ENCODE results near the gene ARAP2. TPM values are rescaled to one million over a fixed set of nuclear protein-coding genes. Genes with fewer than 3 reads are reported as not detected.

ARAP2 gene
- total RNA-seq, 2 experiments from 2014 or later: 49.3 to 57.7 TPM

DNA sequence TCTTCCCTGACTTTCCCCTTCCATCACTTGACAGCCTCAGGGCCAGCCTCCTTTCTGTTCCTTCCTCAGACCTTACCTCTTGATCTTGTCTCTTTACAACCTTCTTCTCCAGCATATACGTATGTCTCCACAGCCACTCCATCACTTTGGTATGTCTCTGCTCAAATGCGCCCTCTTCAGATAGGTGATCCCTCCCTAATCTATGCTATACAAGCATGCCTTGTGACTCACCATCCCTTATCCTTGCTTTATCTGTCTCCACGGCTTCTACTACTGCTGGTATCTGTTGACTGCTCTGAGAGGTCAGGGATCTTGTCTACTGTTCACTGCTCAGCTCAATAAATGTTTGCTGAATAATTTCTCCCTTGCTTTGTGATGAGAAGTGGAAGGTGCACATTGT is 9.0 kb downstream of the ARAP2 start:
- DNase-seq: no peak
- intact Hi-C loops (cut with micrococcal nuclease): no loop called here
- ChIA-PET CTCF (no interaction called here), POLR2A (interaction anchor here (1.5 kb wide), 1 partner anchor 9 kb away, joined by 4 read pairs; the partner anchor contains the start of gene ARAP2)
- H3K27ac Mint-ChIP-seq: no peak overlapping the region
- no peak overlapping the region for H3K4me3 Mint-ChIP-seq
- no peaks in the 10 kb centered on the region for H3K27me3 Mint-ChIP-seq
- peaks cover 25% of the 10 kb centered on the region for H3K9me3 Mint-ChIP-seq
- peaks cover 65% of the 10 kb centered on the region for H3K36me3 Mint-ChIP-seq
- H3K4me1 Mint-ChIP-seq (ENCODE audit: low read depth): peaks cover 85% of the 10 kb centered on the region

GRCh38 chr4:36233567-36234266 is 10.6 kb downstream of the ARAP2 start:
- Mint-ChIP-seq H3K27me3 (no peaks in the 10 kb centered on the region), H3K4me3 (no peak overlapping the region), H3K9me3 (peaks cover 25% of the 10 kb centered on the region), H3K36me3 (peaks cover 57% of the 10 kb centered on the region), H3K27ac (no peak overlapping the region), H3K4me1 (ENCODE audit: low read depth) (peaks cover 85% of the 10 kb centered on the region)
- intact Hi-C loops (cut with micrococcal nuclease): loop anchor here (1.0 kb wide), 1 partner anchor 8 kb away; no protein-coding TSS in a partner anchor
- ChIA-PET POLR2A (interaction anchor here (1.0 to 1.2 kb wide), 2 partner anchors 9 to 53 kb away, joined by 3 read pairs; no protein-coding TSS in a partner anchor), CTCF (interaction anchor here (0.8 kb wide), 1 partner anchor 25 kb away, joined by 3 read pairs; no protein-coding TSS in a partner anchor)
- no peak for DNase-seq

GRCh38 chr4:36230534-36230933 is 13.8 kb downstream of the ARAP2 start:
- no peak for DNase-seq
- Mint-ChIP-seq H3K36me3 (peaks cover 36% of the 10 kb centered on the region), H3K4me3 (no peak overlapping the region), H3K27ac (no peak overlapping the region), H3K27me3 (no peaks in the 10 kb centered on the region), H3K9me3 (peaks cover 12% of the 10 kb centered on the region), H3K4me1 (ENCODE audit: low read depth) (peaks cover 81% of the 10 kb centered on the region)
- POLR2A ChIA-PET: interaction anchor here (1.0 kb wide), 1 partner anchor 13 kb away, joined by 3 read pairs; no protein-coding TSS in a partner anchor
- CTCF ChIA-PET: no interaction called here
- intact Hi-C loops (cut with micrococcal nuclease): no loop called here

GRCh38 chr4:36227913-36228312 is 16.4 kb downstream of the ARAP2 start:
- Mint-ChIP-seq H3K4me1 (ENCODE audit: low read depth) (peaks cover 77% of the 10 kb centered on the region), H3K4me3 (no peak overlapping the region), H3K9me3 (peaks cover 5% of the 10 kb centered on the region), H3K27ac (no peak overlapping the region), H3K36me3 (peaks cover 29% of the 10 kb centered on the region), H3K27me3 (no peaks in the 10 kb centered on the region)
- DNase-seq: no peak
- intact Hi-C loops (cut with micrococcal nuclease): loop anchor here (2.0 to 5.0 kb wide), 2 partner anchors 17 to 126 kb away; no protein-coding TSS in a partner anchor
- CTCF ChIA-PET: interaction anchor here (1.0 to 1.1 kb wide), 2 partner anchors 14 kb away, joined by 3 to 4 read pairs; no protein-coding TSS in a partner anchor
- POLR2A ChIA-PET: interaction anchor here (1.2 to 1.5 kb wide), 2 partner anchors 13 to 17 kb away, joined by 4 to 5 read pairs; partner anchors contain the start of gene ARAP2

GRCh38 chr4:36226430-36227227 is 17.7 kb downstream of the ARAP2 start:
- H3K27me3 Mint-ChIP-seq: no peaks in the 10 kb centered on the region
- no peak overlapping the region for H3K4me3 Mint-ChIP-seq
- peaks cover 74% of the 10 kb centered on the region for H3K4me1 Mint-ChIP-seq (ENCODE audit: low read depth)
- ChIA-PET POLR2A (no interaction called here), CTCF (interaction anchor here (0.9 to 1.4 kb wide), 2 partner anchors 10 to 173 kb away, joined by 3 to 5 read pairs; no protein-coding TSS in a partner anchor)
- DNase-seq: no peak
- intact Hi-C loops (cut with micrococcal nuclease): loop anchor here (2.0 to 5.0 kb wide), 2 partner anchors 16 to 124 kb away; no protein-coding TSS in a partner anchor
- H3K9me3 Mint-ChIP-seq: no peaks in the 10 kb centered on the region
- peaks cover 21% of the 10 kb centered on the region for H3K36me3 Mint-ChIP-seq
- H3K27ac Mint-ChIP-seq: no peak overlapping the region

GRCh38 chr4:36224972-36225903 is 19.1 kb downstream of the ARAP2 start:
- POLR2A ChIA-PET: no interaction called here
- Mint-ChIP-seq H3K9me3 (no peaks in the 10 kb centered on the region), H3K27ac (no peak overlapping the region), H3K36me3 (peaks cover 19% of the 10 kb centered on the region), H3K4me3 (no peak overlapping the region), H3K27me3 (no peaks in the 10 kb centered on the region), H3K4me1 (ENCODE audit: low read depth) (peaks cover 67% of the 10 kb centered on the region)
- no peak for DNase-seq
- CTCF ChIA-PET: no interaction called here
- intact Hi-C loops (cut with micrococcal nuclease): loop anchor here (1.0 to 5.0 kb wide), 2 partner anchors 8 to 123 kb away; no protein-coding TSS in a partner anchor

DNA sequence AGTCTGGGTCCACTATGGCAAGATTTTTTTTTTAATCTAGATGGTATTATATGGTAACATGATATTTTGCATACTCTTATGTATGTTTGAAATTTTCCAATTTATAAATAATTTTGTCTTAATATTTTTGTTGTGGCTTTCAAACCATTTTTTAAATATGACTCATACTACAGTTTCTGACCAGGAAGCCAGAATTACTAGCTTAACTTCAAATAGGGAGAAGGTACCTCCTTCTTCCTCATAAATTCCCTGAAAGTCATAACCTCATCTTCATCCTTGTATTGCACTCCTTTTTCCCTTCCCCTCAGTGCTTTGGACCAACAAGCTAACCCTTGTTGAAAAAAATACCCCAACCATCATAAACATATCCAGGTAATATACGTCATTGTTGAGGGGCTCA is 21.6 kb downstream of the ARAP2 start:
- ChIA-PET POLR2A (interaction anchor here (0.7 kb wide), 1 partner anchor 21 kb away, joined by 3 read pairs; no protein-coding TSS in a partner anchor), CTCF (interaction anchor here (0.6 kb wide), 1 partner anchor 125 kb away, joined by 3 read pairs; no protein-coding TSS in a partner anchor)
- DNase-seq: no peak
- H3K27me3 Mint-ChIP-seq: no peaks in the 10 kb centered on the region
- no peak overlapping the region for H3K27ac Mint-ChIP-seq
- H3K4me3 Mint-ChIP-seq: no peak overlapping the region
- intact Hi-C loops (cut with micrococcal nuclease): no loop called here
- peaks cover 10% of the 10 kb centered on the region for H3K36me3 Mint-ChIP-seq
- peaks cover 66% of the 10 kb centered on the region for H3K4me1 Mint-ChIP-seq (ENCODE audit: low read depth)
- H3K9me3 Mint-ChIP-seq: no peaks in the 10 kb centered on the region

GRCh38 chr4:36220776-36221175 is 23.5 kb downstream of the ARAP2 start:
- no peak for DNase-seq
- H3K27me3 Mint-ChIP-seq: no peaks in the 10 kb centered on the region
- H3K9me3 Mint-ChIP-seq: no peaks in the 10 kb centered on the region
- no peak overlapping the region for H3K4me3 Mint-ChIP-seq
- no peak overlapping the region for H3K27ac Mint-ChIP-seq
- ChIA-PET CTCF (no interaction called here), POLR2A (interaction anchor here (1.1 kb wide), 1 partner anchor 10 kb away, joined by 3 read pairs; no protein-coding TSS in a partner anchor)
- H3K4me1 Mint-ChIP-seq (ENCODE audit: low read depth): peaks cover 56% of the 10 kb centered on the region
- peaks cover 8% of the 10 kb centered on the region for H3K36me3 Mint-ChIP-seq
- intact Hi-C loops (cut with micrococcal nuclease): no loop called here

- Mint-ChIP-seq H3K4me3 (no peak overlapping the region), H3K27ac (no peak overlapping the region)
- POLR2A ChIA-PET: no interaction called here
Measured at GRCh38 chr4:36218121-36218520, 26.2 kb downstream of the ARAP2 start.

DNA sequence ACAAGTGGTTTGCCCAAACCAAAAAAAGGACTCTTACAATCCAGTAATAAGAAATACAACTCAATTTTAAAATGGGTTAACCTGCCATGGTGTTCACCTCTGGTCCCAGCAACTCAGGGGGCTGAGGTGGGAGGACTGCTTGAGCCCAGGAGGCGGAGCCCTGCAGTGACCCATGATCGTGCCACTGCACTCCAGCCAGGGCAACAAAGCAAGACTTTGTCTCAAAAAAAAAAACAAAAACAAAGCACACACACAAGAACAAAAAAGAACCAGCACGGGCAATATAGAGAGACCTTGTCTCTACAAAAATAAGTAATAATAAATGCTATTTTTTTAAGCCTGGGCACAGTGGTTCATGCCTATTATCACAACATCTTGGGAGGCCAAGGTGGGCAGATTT is 28.7 kb downstream of the ARAP2 start:
- POLR2A ChIA-PET: no interaction called here
- H3K27me3 Mint-ChIP-seq: no peaks in the 10 kb centered on the region
- H3K27ac Mint-ChIP-seq: no peak overlapping the region
- no peaks in the 10 kb centered on the region for H3K9me3 Mint-ChIP-seq
- no peak overlapping the region for H3K4me3 Mint-ChIP-seq
- intact Hi-C loops (cut with micrococcal nuclease): no loop called here
- H3K36me3 Mint-ChIP-seq: peaks cover 20% of the 10 kb centered on the region
- CTCF ChIA-PET: interaction anchor here (1.7 kb wide), 1 partner anchor 27 kb away, joined by 3 read pairs; no protein-coding TSS in a partner anchor
- H3K4me1 Mint-ChIP-seq (ENCODE audit: low read depth): peaks cover 53% of the 10 kb centered on the region
- no peak for DNase-seq

More at GRCh38 chr4:36218121-36218520, 26.2 kb downstream of the ARAP2 start:
- intact Hi-C loops (cut with micrococcal nuclease): no loop called here
- peaks cover 52% of the 10 kb centered on the region for H3K4me1 Mint-ChIP-seq (ENCODE audit: low read depth)
- DNase-seq: no peak
- no peaks in the 10 kb centered on the region for H3K9me3 Mint-ChIP-seq
- peaks cover 7% of the 10 kb centered on the region for H3K36me3 Mint-ChIP-seq
- H3K27me3 Mint-ChIP-seq: no peaks in the 10 kb centered on the region
- CTCF ChIA-PET: no interaction called here

DNA sequence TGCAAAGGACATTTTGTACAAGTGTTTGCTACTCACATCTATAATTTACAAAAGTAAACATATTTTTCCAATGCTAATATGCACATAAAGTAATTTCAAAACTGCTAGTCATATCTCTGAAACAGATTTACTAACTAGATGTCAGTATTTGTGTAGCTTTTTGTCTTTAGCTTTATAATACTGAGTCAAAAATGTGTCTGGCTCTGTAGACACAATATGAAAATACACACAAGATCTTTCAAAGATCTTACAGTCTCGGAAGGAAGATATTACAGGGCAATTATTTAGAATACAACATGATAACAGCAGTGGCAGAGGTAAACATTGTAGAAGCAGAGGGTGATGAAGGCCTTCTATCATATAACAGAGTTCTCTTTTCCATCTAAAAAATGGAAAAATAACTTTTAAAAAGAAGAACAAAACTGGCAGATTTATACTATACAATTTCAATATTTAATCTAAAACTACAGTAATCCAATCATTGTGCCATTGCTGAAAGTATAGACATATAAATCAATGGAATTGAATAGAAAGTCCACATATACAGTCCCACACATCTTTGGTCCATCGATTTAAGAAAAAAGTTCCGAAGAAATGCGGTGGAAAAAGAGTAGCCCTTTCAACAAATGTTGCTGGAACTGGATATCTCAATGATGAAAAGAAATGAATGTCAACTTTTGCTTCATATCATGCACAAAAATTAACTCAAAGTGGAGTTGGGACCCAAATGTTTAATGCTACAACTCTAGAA is 29.4 kb downstream of the ARAP2 start:
- Mint-ChIP-seq H3K4me1 (ENCODE audit: low read depth) (peaks cover 57% of the 10 kb centered on the region), H3K9me3 (no peaks in the 10 kb centered on the region), H3K36me3 (peaks cover 26% of the 10 kb centered on the region), H3K27ac (no peak overlapping the region), H3K27me3 (no peaks in the 10 kb centered on the region), H3K4me3 (no peak overlapping the region)
- intact Hi-C loops (cut with micrococcal nuclease): no loop called here
- CTCF ChIA-PET: interaction anchor here (0.6 to 1.7 kb wide), 3 partner anchors 13 to 198 kb away, joined by 3 to 4 read pairs (median 4); no protein-coding TSS in a partner anchor
- no peak for DNase-seq
- POLR2A ChIA-PET: no interaction called here
